Measurements from ENCODE around the gene DES.

DES gene

GRCh38 chr2:219408631-219409030 is 9.5 kb upstream of the DES start:
- TF ChIP-seq POLR2AphosphoS5 (IDR thresholded peaks at IDR 0.05; ENCODE audit: low read depth, low read length) = no peak
- TF ChIP-seq REST (IDR thresholded peaks at IDR 0.05; ENCODE audit: insufficient read depth in 1 of 2, low read depth in 2 of 2, low read length in 2 of 2) = no peak
- no peak for TF ChIP-seq FOXP2 (optimal IDR thresholded peaks at IDR 0.05; ENCODE audit: borderline replicate concordance, extremely low read depth, extremely low read length, insufficient read depth)
- no peak for TF ChIP-seq SIN3A (IDR thresholded peaks at IDR 0.05; ENCODE audit: borderline replicate concordance, insufficient read depth, low read length)
- TF ChIP-seq TAF1 (IDR thresholded peaks at IDR 0.05; ENCODE audit: borderline replicate concordance, insufficient read depth, low read length) = no peak

GRCh38 chr2:219409619-219410018 is 8.6 kb upstream of the DES start:
- no peak for TF ChIP-seq TAF1 (IDR thresholded peaks at IDR 0.05; ENCODE audit: borderline replicate concordance, insufficient read depth, low read length)
- TF ChIP-seq SIN3A (IDR thresholded peaks at IDR 0.05; ENCODE audit: borderline replicate concordance, insufficient read depth, low read length) = no peak
- TF ChIP-seq POLR2AphosphoS5 (IDR thresholded peaks at IDR 0.05; ENCODE audit: low read depth, low read length) = no peak
- TF ChIP-seq FOXP2 (optimal IDR thresholded peaks at IDR 0.05; ENCODE audit: borderline replicate concordance, extremely low read depth, extremely low read length, insufficient read depth) = no peak

GRCh38 chr2:219410390-219410789 is 7.8 kb upstream of the DES start:
- TF ChIP-seq POLR2AphosphoS5 (IDR thresholded peaks at IDR 0.05; ENCODE audit: low read depth, low read length) = no peak
- no peak for TF ChIP-seq TAF1 (IDR thresholded peaks at IDR 0.05; ENCODE audit: borderline replicate concordance, insufficient read depth, low read length)
- TF ChIP-seq FOXP2 (optimal IDR thresholded peaks at IDR 0.05; ENCODE audit: borderline replicate concordance, extremely low read depth, extremely low read length, insufficient read depth) = no peak
- no peak for TF ChIP-seq SIN3A (IDR thresholded peaks at IDR 0.05; ENCODE audit: borderline replicate concordance, insufficient read depth, low read length)
- TF ChIP-seq REST (IDR thresholded peaks at IDR 0.05; ENCODE audit: insufficient read depth in 1 of 2, low read depth in 2 of 2, low read length in 2 of 2) = no peak

GRCh38 chr2:219414857-219415256 is 3.3 kb upstream of the DES start:
- TF ChIP-seq TAF1 (IDR thresholded peaks at IDR 0.05; ENCODE audit: borderline replicate concordance, insufficient read depth, low read length) (no peak), POLR2AphosphoS5 (IDR thresholded peaks at IDR 0.05; ENCODE audit: low read depth, low read length) (no peak), FOXP2 (optimal IDR thresholded peaks at IDR 0.05; ENCODE audit: borderline replicate concordance, extremely low read depth, extremely low read length, insufficient read depth) (no peak), SIN3A (IDR thresholded peaks at IDR 0.05; ENCODE audit: borderline replicate concordance, insufficient read depth, low read length) (no peak), REST (IDR thresholded peaks at IDR 0.05; ENCODE audit: insufficient read depth in 1 of 2, low read depth in 2 of 2, low read length in 2 of 2) (no peak)

- no peak for TF ChIP-seq FOXP2 (optimal IDR thresholded peaks at IDR 0.05; ENCODE audit: borderline replicate concordance, extremely low read depth, extremely low read length, insufficient read depth)
These were observed 2.5 kb upstream of the DES start for GRCh38 chr2:219415580-219416234.

GRCh38 chr2:219416235-219416602 is 2.0 kb upstream of the DES start:
- no peak for TF ChIP-seq TAF1 (IDR thresholded peaks at IDR 0.05; ENCODE audit: borderline replicate concordance, insufficient read depth, low read length)
- no peak for TF ChIP-seq SIN3A (IDR thresholded peaks at IDR 0.05; ENCODE audit: borderline replicate concordance, insufficient read depth, low read length)
- TF ChIP-seq FOXP2 (optimal IDR thresholded peaks at IDR 0.05; ENCODE audit: borderline replicate concordance, extremely low read depth, extremely low read length, insufficient read depth) = no peak
- no peak for TF ChIP-seq POLR2AphosphoS5 (IDR thresholded peaks at IDR 0.05; ENCODE audit: low read depth, low read length)
- TF ChIP-seq REST (IDR thresholded peaks at IDR 0.05; ENCODE audit: insufficient read depth in 1 of 2, low read depth in 2 of 2, low read length in 2 of 2) = no peak

Measured in PFSK-1 (cell line).